Measurements from ENCODE around the gene CUL3.

- TF ChIP-seq CTCF (conservative IDR thresholded peaks at IDR 0.05; ENCODE audit: low read depth, low read length) (no peak), EZH2 (IDR thresholded peaks at IDR 0.05; ENCODE audit: borderline replicate concordance, low read depth, low read length, poor library complexity, severe bottlenecking) (no peak)
Measured at GRCh38 chr2:224545884-224546644, 39.1 kb downstream of the CUL3 start.

All from A673 (cell line).